SU-DHL-6 (cell line): ENCODE results near the gene APOBEC3B.
"Not testable (repeated sequence)": the region's sequence is repeated elsewhere in the genome, so short reads cannot be mapped to it uniquely, and the experiment has no call there.

Experiments
- H2AFZ ChIP-seq: fragments of 200-600 bp; sonication (generic); 2 replicates; pipeline ENCODE4 v1.6.1; 2014; ENCODE audit warnings: low read depth, mild to moderate bottlenecking, moderate library complexity, mixed read lengths, antibody characterized with exemption, low read length; ENCODE audit not compliant: severe bottlenecking
- H3F3A ChIP-seq: fragments of 200-600 bp; shearing (Covaris generic); 2 replicates; pipeline ENCODE4 v1.6.0; 2016; ENCODE audit warnings: antibody characterized with exemption, mild to moderate bottlenecking; ENCODE audit not compliant: insufficient read depth
- H3K27ac ChIP-seq: fragments of 200-600 bp; sonication (generic); 2 replicates; pipeline ENCODE4 v1.5.1; 2016; ENCODE audit warnings: low read depth, mild to moderate bottlenecking, low read length, moderate library complexity, mixed read lengths
- H3K27me3 ChIP-seq: fragments of 200-600 bp; sonication (generic), shearing (Covaris generic); 2 replicates; pipeline ENCODE4 v1.6.0; 2014; ENCODE audit warnings: mild to moderate bottlenecking, low read length
- H3K36me3 ChIP-seq: fragments of 200-600 bp; sonication (generic); 2 replicates; pipeline ENCODE4 v1.6.1; 2014; ENCODE audit warnings: mild to moderate bottlenecking, low read length, mixed read lengths
- H3K4me2 ChIP-seq: fragments of 300-600, 200-600 bp; shearing (Covaris generic), sonication (generic); 2 replicates; pipeline ENCODE4 v1.6.0; 2014; ENCODE audit warnings: low read length, low read depth, mild to moderate bottlenecking; ENCODE audit not compliant: poor library complexity, severe bottlenecking
- H3K4me3 ChIP-seq: fragments of 200-600 bp; sonication (generic); 2 replicates; pipeline ENCODE4 v1.5.1; 2014; ENCODE audit warnings: antibody characterized with exemption, low read length, mild to moderate bottlenecking, mixed read lengths; ENCODE audit not compliant: insufficient read depth, poor library complexity, severe bottlenecking
- H3K79me2 ChIP-seq: fragments of 200-600 bp; sonication (generic); 2 replicates; pipeline ENCODE4 v1.6.1; 2014; ENCODE audit warnings: mild to moderate bottlenecking, low read length, moderate library complexity; ENCODE audit not compliant: insufficient read depth
- H3K9ac ChIP-seq: fragments of 200-600 bp; sonication (generic); 2 replicates; pipeline ENCODE4 v1.7.0; 2014; ENCODE audit warnings: mild to moderate bottlenecking, low read length
- H3K9me2 ChIP-seq: fragments of 200-600 bp; sonication (generic); replicated peaks from 2 replicates; pipeline ENCODE4 v1.6.1; 2014; ENCODE audit warnings: low read length; ENCODE audit not compliant: insufficient read depth
- H3K9me3 ChIP-seq: fragments of 200-600 bp; sonication (generic); 2 replicates; pipeline ENCODE4 v1.6.1; 2014; ENCODE audit warnings: low read length, mixed read lengths; ENCODE audit not compliant: insufficient read depth
- H4K20me1 ChIP-seq: fragments of 200-600 bp; sonication (generic); 2 replicates; pipeline ENCODE4 v1.6.1; 2014; ENCODE audit warnings: low read depth, mild to moderate bottlenecking, antibody characterized with exemption, low read length, moderate library complexity, mixed read lengths
- CTCF ChIP-seq: fragments of 200-600 bp; sonication (generic); IDR thresholded peaks from one replicate; pipeline ENCODE4 v1.5.1; 2017; ENCODE audit warnings: antibody characterized with exemption, mild to moderate bottlenecking, low read length, moderate library complexity; ENCODE audit not compliant: insufficient read depth, poor library complexity, severe bottlenecking
- EZH2phosphoT487 ChIP-seq: fragments of 200-600 bp; sonication (generic), shearing (Covaris generic); conservative IDR thresholded peaks from 2 replicates; pipeline ENCODE4 v1.6.1; 2018; ENCODE audit warnings: mild to moderate bottlenecking, antibody characterized with exemption, low read length, moderate library complexity, mixed read lengths

Gene APOBEC3B

GRCh38 chr22:39007177-39007576, 25.0 kb downstream of the APOBEC3B start:
- H3K36me3 ChIP-seq: no peaks in the 10 kb centered on the region
- no peak overlapping the region for H2AFZ ChIP-seq
- no peak overlapping the region for H3K4me3 ChIP-seq
- H3K9me3 ChIP-seq: no peaks in the 10 kb centered on the region
- no peak overlapping the region for H3K27ac ChIP-seq
- H3F3A ChIP-seq: no peaks in the 10 kb centered on the region
- no peaks in the 10 kb centered on the region for H3K9me2 ChIP-seq
- H3K9ac ChIP-seq: no peak overlapping the region
- no peaks in the 10 kb centered on the region for H3K27me3 ChIP-seq
- no peak for TF ChIP-seq CTCF
- TF ChIP-seq EZH2phosphoT487: no peak
- H3K4me2 ChIP-seq: no peak overlapping the region
- no peaks in the 10 kb centered on the region for H3K79me2 ChIP-seq
- H4K20me1 ChIP-seq: no peaks in the 10 kb centered on the region

GRCh38 chr22:39008271-39008850, 26.2 kb downstream of the APOBEC3B start:
- not testable (repeated sequence) for H3F3A ChIP-seq, H3K27ac ChIP-seq, H2AFZ ChIP-seq, H3K36me3 ChIP-seq, H3K4me2 ChIP-seq, H3K9ac ChIP-seq, H3K27me3 ChIP-seq, H3K9me2 ChIP-seq, H3K4me3 ChIP-seq, H3K79me2 ChIP-seq, H4K20me1 ChIP-seq, H3K9me3 ChIP-seq

GRCh38 chr22:39010946-39011345, 28.8 kb downstream of the APOBEC3B start:
- no peak overlapping the region for H2AFZ ChIP-seq
- H3K27ac ChIP-seq: no peak overlapping the region
- no peak overlapping the region for H3K4me3 ChIP-seq
- no peak for TF ChIP-seq EZH2phosphoT487
- no peak for TF ChIP-seq CTCF
- no peak overlapping the region for H3K4me2 ChIP-seq
- no peaks in the 10 kb centered on the region for H4K20me1 ChIP-seq
- no peaks in the 10 kb centered on the region for H3K27me3 ChIP-seq
- H3K9me2 ChIP-seq: no peaks in the 10 kb centered on the region
- H3F3A ChIP-seq: no peaks in the 10 kb centered on the region
- H3K36me3 ChIP-seq: no peaks in the 10 kb centered on the region
- H3K9me3 ChIP-seq: no peaks in the 10 kb centered on the region
- H3K9ac ChIP-seq: no peak overlapping the region
- H3K79me2 ChIP-seq: peaks cover 14% of the 10 kb centered on the region

GRCh38 chr22:39012533-39013511, 30.7 kb downstream of the APOBEC3B start:
- no peak overlapping the region for H3K9ac ChIP-seq

GRCh38 chr22:39013561-39013941, 31.4 kb downstream of the APOBEC3B start:
- H3K9me3 ChIP-seq, H4K20me1 ChIP-seq, H3F3A ChIP-seq, H3K9me2 ChIP-seq, H3K36me3 ChIP-seq, H3K27me3 ChIP-seq: not testable (repeated sequence)
- Histone ChIP-seq H3K79me2 (peaks cover 14% of the 10 kb centered on the region), H3K27ac (peak overlapping the region; percentile 62), H3K4me3 (peak overlapping the region; percentile 77), H3K4me2 (peak overlapping the region; percentile 80), H3K9ac (peak overlapping the region; percentile 84), H2AFZ (peak overlapping the region; percentile 23)

More at GRCh38 chr22:39012533-39013511, 30.7 kb downstream of the APOBEC3B start:
- no peaks in the 10 kb centered on the region for H3K36me3 ChIP-seq
- H3K4me3 ChIP-seq: no peak overlapping the region
- no peaks in the 10 kb centered on the region for H3F3A ChIP-seq
- H3K27me3 ChIP-seq: no peaks in the 10 kb centered on the region
- no peaks in the 10 kb centered on the region for H3K9me3 ChIP-seq
- no peak overlapping the region for H3K27ac ChIP-seq
- H2AFZ ChIP-seq: no peak overlapping the region
- H3K4me2 ChIP-seq: no peak overlapping the region
- peaks cover 14% of the 10 kb centered on the region for H3K79me2 ChIP-seq
- no peaks in the 10 kb centered on the region for H3K9me2 ChIP-seq
- no peaks in the 10 kb centered on the region for H4K20me1 ChIP-seq
- TF ChIP-seq CTCF: no peak
